Activated T-cell treated with anti-CD3 and anti-CD28 coated beads, Interleukin-2, amount 50 U/mL, for 24 hours (primary cell): ENCODE measurements around the gene EPN2.

Experiments used
- DNase-seq: peaks from one replicate; pipeline ENCODE4 v3.0.0-alpha.2; 2020
- H3K27ac Mint-ChIP-seq: 2 replicates; pipeline ENCODE4 v1.8.0; 2020; ENCODE audit warnings: mild to moderate bottlenecking, mixed read lengths
- H3K27me3 Mint-ChIP-seq: 2 replicates; pipeline ENCODE4 v1.8.0; 2020; ENCODE audit warnings: mixed read lengths
- H3K36me3 Mint-ChIP-seq: 2 replicates; pipeline ENCODE4 v1.8.0; 2020; ENCODE audit warnings: low read depth, mixed read lengths
- H3K4me1 Mint-ChIP-seq: 2 replicates; pipeline ENCODE4 v1.8.0; 2020; ENCODE audit warnings: low read depth, mixed read lengths
- H3K4me3 Mint-ChIP-seq: 2 replicates; pipeline ENCODE4 v1.8.0; 2020; ENCODE audit warnings: mild to moderate bottlenecking, moderate library complexity, mixed read lengths
- H3K9me3 Mint-ChIP-seq: 2 replicates; pipeline ENCODE4 v1.8.0; 2020; ENCODE audit warnings: mixed read lengths

The EPN2 gene

DNA sequence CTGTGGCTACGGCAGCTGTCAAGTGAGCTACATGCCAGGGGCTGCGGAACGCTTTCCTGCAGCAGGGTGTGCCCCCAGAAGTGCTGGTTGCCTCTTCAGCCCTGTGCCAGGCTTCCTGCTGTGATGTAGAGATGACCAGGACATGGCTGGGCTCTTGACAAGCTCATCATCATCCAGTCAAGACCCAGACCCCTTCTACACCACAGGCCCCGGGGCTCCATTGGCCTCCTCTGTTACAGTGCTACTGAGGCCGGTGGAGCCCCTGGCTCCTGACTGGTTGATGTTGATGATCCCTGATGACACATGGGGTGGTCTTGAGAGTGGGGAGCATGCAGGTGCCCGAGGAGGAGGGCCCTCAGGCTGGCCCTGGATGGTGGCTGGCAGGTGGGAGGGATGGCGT, 75.2 kb downstream of the EPN2 start:
- H3K9me3 Mint-ChIP-seq = no peaks in the 10 kb centered on the region
- H3K4me3 Mint-ChIP-seq = no peak overlapping the region
- peaks cover 9% of the 10 kb centered on the region for H3K36me3 Mint-ChIP-seq
- no peak for DNase-seq
- H3K27ac Mint-ChIP-seq = no peak overlapping the region
- H3K27me3 Mint-ChIP-seq = peaks cover 37% of the 10 kb centered on the region
- peaks cover 2% of the 10 kb centered on the region for H3K4me1 Mint-ChIP-seq

- Mint-ChIP-seq H3K27ac (no peak overlapping the region), H3K4me1 (no peaks in the 10 kb centered on the region), H3K4me3 (no peak overlapping the region), H3K36me3 (peaks cover 9% of the 10 kb centered on the region), H3K27me3 (peaks cover 35% of the 10 kb centered on the region), H3K9me3 (no peaks in the 10 kb centered on the region)
- DNase-seq = no peak
These were observed 76.0 kb downstream of the EPN2 start for GRCh38 chr17:19313066-19313745.

DNA sequence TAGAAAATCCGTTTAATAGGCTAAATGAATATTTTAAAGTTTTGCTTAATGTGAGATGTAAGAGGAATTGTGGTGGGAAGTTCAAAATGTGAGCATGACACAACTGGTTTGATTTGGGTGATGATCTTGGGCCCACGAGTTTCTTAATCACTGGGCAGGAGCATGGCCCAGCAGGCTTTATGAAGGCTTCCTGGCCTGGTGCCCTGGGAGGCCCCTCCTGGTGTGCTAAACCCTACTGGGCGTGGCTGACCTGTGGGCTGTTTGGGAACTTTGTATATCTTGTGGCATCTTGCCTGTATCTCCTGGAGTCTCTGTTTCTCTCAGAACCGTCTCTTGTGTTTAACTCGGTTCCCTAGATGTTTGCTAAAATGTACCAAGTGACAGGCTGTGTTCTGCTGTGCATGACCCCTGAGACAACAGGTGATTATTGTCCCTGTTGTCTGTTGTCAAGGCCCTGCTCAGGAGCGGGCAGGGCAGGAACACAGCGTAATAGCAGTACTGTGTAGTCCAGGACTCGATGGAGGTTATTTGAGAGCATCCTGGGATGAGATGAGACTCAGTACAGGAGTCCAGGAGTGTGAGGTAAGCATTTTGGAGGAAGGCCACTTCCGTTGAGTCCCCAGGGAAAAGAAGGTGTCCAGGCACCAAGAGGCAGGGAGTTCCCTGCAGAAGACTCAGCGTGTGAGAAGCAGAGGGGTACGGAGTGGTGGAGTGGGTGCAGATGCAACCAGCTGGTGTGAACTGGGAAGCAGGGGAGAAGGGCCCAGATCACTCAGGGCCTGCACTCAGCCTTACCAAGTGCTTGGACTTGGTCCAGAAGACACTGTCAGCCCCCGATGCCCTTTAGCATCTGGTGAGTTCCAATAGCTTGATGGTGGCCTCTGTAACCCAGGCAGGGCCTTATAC, 76.8 kb downstream of the EPN2 start:
- Mint-ChIP-seq H3K27ac (no peak overlapping the region), H3K36me3 (peaks cover 9% of the 10 kb centered on the region), H3K4me3 (no peak overlapping the region), H3K9me3 (no peaks in the 10 kb centered on the region), H3K27me3 (peaks cover 27% of the 10 kb centered on the region), H3K4me1 (no peaks in the 10 kb centered on the region)
- DNase-seq = no peak

DNA sequence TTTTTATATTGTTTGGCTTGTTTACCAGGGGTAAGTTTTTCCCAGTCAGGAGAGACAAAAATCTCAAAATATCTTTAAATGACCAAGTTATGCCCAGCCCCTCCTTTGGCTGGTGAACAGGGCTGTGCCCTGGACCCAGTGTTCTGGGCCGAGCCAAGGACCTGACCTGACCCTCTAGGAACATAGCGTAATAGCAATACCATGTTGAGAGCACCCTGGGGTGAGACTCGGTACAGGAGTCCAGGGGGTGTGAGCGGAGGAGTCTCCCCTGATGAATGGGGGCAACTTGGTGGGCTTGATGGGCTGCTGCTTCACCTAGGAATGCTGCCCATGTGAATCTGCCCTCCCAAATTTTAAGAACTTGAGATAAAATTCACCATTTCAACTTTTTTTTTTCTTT, 77.9 kb downstream of the EPN2 start:
- Mint-ChIP-seq H3K4me1 (no peaks in the 10 kb centered on the region), H3K27me3 (peaks cover 16% of the 10 kb centered on the region), H3K4me3 (no peak overlapping the region), H3K36me3 (peaks cover 6% of the 10 kb centered on the region), H3K9me3 (no peaks in the 10 kb centered on the region), H3K27ac (no peak overlapping the region)
- DNase-seq = no peak

DNA sequence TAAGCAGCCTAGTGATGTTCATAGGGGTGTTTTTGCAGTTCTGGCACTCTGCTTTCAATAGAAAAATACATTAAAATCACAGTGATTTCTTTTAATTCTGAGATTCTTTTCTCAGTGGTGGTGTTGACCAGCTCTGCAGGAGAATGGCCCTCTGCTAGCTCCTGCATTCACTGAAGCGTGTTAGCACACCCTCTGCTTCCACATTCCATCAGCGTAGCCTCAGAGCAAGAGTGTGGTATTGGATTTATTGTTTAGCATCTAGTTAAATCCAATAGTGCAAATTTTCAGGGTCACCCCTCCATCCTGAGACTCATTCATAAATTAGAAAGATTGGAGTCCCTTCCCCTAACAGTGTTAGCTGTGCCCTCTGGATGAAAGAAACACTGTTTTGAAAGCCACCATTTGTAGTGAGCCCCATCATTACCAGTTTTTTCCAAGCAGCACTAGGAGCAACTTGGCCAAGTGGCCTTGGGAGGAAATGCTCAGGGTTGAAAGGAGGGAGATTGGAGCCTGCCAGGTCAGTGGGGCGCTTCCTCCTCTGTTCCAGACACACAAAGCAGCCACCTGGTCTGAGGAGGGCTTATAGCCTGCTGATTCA, 79.7 kb downstream of the EPN2 start:
- Mint-ChIP-seq H3K4me1 (no peaks in the 10 kb centered on the region), H3K36me3 (peaks cover 6% of the 10 kb centered on the region), H3K27ac (no peak overlapping the region), H3K27me3 (peaks cover 8% of the 10 kb centered on the region), H3K4me3 (no peak overlapping the region), H3K9me3 (no peaks in the 10 kb centered on the region)
- DNase-seq = no peak

DNA sequence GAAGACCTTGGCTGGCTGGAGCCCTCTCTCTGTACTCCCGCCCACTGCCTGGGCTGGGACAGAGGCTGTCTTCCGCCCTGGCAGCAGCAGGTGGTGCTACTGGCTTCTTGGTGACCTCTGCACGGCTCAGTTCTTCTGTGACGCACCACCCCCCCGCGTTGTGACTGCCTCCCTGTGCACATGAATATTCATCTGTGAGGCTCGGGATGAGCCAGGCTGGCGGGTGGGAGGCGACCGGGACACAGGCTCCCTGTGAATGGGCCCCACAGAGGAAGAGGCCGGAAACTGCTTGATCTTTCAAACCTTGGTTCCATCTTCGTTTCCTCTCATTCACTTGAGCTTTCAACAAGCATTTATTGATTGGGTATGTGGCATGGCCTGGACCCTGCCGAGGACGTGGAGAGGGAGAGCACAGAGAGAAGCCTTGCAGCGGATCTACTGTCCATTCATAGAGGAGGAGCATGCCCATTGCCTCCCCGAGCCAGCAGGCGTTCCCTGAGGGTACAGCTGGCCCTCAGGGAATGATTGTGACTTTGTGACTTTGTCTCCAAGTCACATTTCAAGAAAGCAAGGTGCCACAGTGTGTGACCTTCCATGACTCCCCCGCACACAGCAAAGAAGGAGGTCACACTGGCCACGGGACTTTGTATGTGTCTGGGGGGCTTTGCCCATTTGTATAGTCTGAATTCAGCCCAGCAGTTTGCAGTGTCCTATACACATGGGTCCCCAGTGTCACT, 80.4 kb downstream of the EPN2 start:
- DNase-seq = no peak
- H3K27me3 Mint-ChIP-seq = peaks cover 7% of the 10 kb centered on the region
- no peaks in the 10 kb centered on the region for H3K4me1 Mint-ChIP-seq
- no peak overlapping the region for H3K27ac Mint-ChIP-seq
- H3K36me3 Mint-ChIP-seq = peaks cover 3% of the 10 kb centered on the region
- H3K9me3 Mint-ChIP-seq = no peaks in the 10 kb centered on the region
- H3K4me3 Mint-ChIP-seq = no peak overlapping the region

DNA sequence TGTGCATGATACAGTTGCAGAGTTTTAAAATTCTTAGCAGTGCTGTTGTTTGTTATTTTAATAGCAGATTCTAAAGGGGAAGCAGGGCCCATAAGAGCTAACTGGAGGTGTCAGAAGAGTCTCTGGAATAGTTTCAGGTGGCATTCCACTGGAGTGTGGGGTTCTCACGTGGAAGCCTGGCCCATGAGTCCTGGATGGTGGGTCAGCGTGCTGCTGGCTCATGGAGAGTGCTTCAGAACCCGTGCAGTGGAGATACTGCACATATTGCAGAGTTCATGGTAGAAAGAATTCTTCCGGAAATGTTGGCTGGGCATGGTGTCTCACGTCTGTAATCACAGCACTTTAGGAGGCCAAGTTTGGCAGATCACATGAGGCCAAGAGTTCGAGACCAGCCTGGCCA, 81.4 kb downstream of the EPN2 start:
- no peaks in the 10 kb centered on the region for H3K9me3 Mint-ChIP-seq
- H3K4me1 Mint-ChIP-seq = no peaks in the 10 kb centered on the region
- no peak for DNase-seq
- no peaks in the 10 kb centered on the region for H3K36me3 Mint-ChIP-seq
- no peak overlapping the region for H3K27ac Mint-ChIP-seq
- no peak overlapping the region for H3K4me3 Mint-ChIP-seq
- peaks cover 4% of the 10 kb centered on the region for H3K27me3 Mint-ChIP-seq

- no peak for DNase-seq
- Mint-ChIP-seq H3K4me3 (no peak overlapping the region), H3K36me3 (no peaks in the 10 kb centered on the region), H3K27ac (no peak overlapping the region), H3K4me1 (no peaks in the 10 kb centered on the region), H3K9me3 (peaks cover under 1% of the 10 kb centered on the region), H3K27me3 (peaks cover 4% of the 10 kb centered on the region)
These were observed 82.8 kb downstream of the EPN2 start for GRCh38 chr17:19319771-19320505.

- Mint-ChIP-seq H3K27ac (no peak overlapping the region), H3K4me3 (no peak overlapping the region), H3K27me3 (peaks cover 4% of the 10 kb centered on the region), H3K4me1 (no peaks in the 10 kb centered on the region), H3K9me3 (peaks cover 7% of the 10 kb centered on the region), H3K36me3 (no peaks in the 10 kb centered on the region)
- no peak for DNase-seq
These were observed 83.7 kb downstream of the EPN2 start for GRCh38 chr17:19320876-19321275.

DNA sequence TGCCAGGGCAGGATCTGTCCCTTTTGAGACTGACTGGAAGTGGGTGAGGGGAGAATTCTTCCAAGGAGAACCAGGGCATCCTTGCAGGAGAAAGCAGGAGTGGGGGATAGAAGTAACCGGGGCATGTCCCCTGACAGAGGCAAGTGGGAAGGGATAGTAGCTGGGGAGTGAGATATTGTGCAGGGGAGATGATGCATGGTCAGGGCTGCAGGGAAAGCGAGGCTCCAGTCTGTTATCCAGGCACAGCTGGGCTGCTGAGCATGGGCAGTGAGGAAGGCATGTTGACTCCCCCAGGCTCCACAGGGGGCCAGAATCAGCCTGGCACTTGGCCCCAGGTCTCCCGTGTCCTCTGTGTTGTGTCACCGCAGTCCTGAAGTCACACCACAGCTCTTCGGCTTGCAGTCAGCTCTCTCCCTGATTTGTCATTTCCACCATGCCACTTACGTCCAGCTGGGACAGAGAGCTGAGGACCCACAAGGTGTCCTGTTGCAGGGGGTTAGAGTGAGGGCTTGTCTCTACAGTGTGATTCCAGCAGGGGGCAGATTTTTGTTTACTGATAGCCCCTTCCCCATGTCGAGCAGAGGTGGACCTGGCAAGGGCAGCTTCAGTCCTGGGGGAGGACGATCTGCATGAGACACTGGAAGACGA, 84.4 kb downstream of the EPN2 start:
- no peaks in the 10 kb centered on the region for H3K4me1 Mint-ChIP-seq
- peaks cover 4% of the 10 kb centered on the region for H3K27me3 Mint-ChIP-seq
- H3K4me3 Mint-ChIP-seq = no peak overlapping the region
- H3K36me3 Mint-ChIP-seq = no peaks in the 10 kb centered on the region
- no peak for DNase-seq
- H3K27ac Mint-ChIP-seq = no peak overlapping the region
- peaks cover 7% of the 10 kb centered on the region for H3K9me3 Mint-ChIP-seq

GRCh38 chr17:19322129-19322505, 85.0 kb downstream of the EPN2 start:
- H3K36me3 Mint-ChIP-seq = no peaks in the 10 kb centered on the region
- no peaks in the 10 kb centered on the region for H3K4me1 Mint-ChIP-seq
- H3K9me3 Mint-ChIP-seq = peaks cover 7% of the 10 kb centered on the region
- no peak for DNase-seq
- H3K27ac Mint-ChIP-seq = no peak overlapping the region
- H3K4me3 Mint-ChIP-seq = no peak overlapping the region
- peaks cover 4% of the 10 kb centered on the region for H3K27me3 Mint-ChIP-seq

GRCh38 chr17:19322861-19323260, 85.7 kb downstream of the EPN2 start:
- no peak overlapping the region for H3K27ac Mint-ChIP-seq
- no peaks in the 10 kb centered on the region for H3K27me3 Mint-ChIP-seq
- no peaks in the 10 kb centered on the region for H3K36me3 Mint-ChIP-seq
- DNase-seq = no peak
- no peaks in the 10 kb centered on the region for H3K4me1 Mint-ChIP-seq
- H3K9me3 Mint-ChIP-seq = peaks cover 7% of the 10 kb centered on the region
- no peak overlapping the region for H3K4me3 Mint-ChIP-seq

GRCh38 chr17:19325542-19325941, 88.4 kb downstream of the EPN2 start:
- Mint-ChIP-seq H3K36me3 (no peaks in the 10 kb centered on the region), H3K4me1 (no peaks in the 10 kb centered on the region), H3K27me3 (no peaks in the 10 kb centered on the region), H3K27ac (no peak overlapping the region), H3K9me3 (peaks cover 7% of the 10 kb centered on the region), H3K4me3 (no peak overlapping the region)
- no peak for DNase-seq
